Activated CD4-positive, alpha-beta T cell treated with anti-CD3 and anti-CD28 coated beads, Interleukin-2, Interleukin-6, amounts not matched to agents 100 ng/mL and 50 ng/mL, durations not matched to agents 16 hours and 8 hours (primary cell): ENCODE measurements around the gene RYR2.

ENCODE experiments used
- DNase-seq: peaks from one replicate; pipeline ENCODE4 v3.0.0-alpha.2; 2020

The RYR2 gene

DNA sequence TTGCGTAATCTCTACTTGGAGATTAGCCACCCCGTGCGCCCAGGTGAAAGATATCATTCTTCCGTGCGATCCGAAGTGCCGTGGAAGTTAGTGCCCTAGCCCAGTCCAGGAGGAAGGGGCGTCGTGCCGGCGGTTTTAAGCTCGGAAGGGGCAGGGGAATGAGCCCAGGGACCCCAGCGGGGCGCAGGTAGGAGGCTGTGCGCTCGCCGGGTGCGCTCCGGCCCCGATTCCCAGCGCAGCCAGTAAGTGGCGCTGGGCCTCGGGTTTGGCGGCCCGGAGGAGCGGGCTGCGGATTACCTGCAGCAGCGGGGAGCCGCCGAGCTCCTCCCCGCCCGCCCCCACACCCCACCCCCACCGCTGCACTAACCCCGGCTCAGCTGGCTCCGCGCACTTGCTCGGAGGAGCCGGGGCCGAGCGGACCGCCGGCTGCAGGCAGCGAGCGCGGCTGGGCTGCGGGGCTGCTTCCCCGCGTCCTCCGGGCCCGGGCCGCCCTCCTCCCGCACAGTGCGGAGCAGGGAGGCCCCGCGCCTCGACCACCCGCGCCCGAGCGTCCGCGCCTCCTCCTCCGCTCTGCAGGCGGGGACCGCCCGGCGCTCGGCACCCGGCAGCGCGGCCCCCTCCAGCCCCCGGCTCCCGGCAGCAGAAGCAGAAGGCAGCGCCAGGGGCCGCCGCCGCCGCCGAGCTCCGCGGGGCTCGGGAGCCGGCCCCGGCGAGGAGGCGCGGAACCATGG, at the start of gene RYR2:
TSS of gene RYR2 (plus strand) at position 390 of the 731 bp plus-strand sequence. CDS start at position 728, 338 bp downstream.
- peak; percentile 23 for DNase-seq

DNA sequence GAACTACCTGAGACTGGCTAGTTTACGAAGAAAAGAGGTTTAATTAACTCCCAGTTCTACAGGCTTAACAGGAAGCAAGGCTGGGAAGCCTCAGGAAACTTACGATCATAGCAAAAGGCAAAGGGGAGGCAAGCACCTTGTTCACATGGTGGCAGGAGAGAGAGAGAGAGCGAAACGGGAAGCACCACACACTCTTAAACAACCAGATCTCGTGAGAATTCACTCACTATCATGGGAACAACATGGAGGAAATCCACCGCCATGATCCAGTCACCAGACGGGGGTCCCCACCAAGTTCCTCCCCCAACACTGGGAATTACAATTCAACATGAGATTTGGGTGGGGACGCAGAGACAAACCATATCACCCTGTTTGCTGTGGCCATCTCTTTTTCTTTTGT, 49.5 kb upstream of the RYR2 start:
- DNase-seq, result no peak

DNA sequence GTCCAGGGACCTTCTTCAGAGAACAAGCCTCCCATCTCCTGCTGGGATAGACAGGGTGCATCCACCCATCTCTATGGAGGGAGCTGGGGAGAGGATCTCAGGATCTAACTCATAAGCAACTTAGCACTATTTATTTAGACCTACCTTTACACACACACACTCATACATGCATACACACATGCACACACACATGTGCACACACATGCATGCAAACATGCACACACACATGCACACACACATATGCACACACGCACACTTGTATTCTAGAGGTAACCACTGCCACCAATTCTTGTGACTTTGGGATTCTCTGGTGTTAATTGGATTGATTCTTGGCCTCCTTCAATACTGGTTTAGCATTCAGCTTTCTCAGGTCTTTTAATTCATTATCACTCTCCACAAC, 47.5 kb upstream of the RYR2 start:
- no peak for DNase-seq

DNA sequence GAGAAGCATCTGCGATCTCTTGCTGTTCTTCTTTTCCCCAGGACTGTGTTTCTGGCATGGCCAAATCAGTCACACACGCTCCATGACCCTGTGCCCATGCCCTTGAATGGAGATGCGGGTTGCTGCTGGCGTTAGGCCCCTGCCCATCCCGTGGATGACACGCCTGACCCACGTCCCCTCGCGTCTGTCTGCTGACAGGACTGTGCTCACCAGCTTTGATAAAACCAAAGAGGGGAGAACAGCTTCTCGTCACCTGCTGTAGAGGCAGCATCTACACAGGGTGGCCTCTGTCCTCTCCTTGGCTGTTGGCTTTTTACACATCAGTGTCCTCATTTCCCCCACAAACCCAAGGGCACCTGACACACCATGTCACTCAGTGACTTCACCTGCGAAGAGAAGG, 44.6 kb upstream of the RYR2 start:
- no peak for DNase-seq

DNA sequence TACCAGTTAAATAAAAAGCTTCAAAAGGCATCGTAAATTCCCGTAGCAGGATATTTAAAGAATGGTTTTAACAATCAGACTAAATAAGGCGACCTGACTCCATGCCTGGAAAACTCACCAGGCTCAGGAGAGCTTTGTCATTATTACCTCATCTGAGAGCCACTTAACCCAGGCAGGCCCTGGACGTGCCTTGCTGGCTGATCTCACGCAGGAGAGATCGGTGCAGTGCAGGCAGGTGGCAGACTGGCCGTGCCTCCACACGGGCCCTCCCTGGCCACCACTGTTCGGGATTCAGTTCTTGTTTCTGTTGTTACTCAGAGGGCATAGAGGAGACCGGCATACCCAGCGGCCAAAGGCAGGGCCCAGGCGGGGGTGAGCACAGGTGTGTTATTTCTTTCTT, 44.1 kb upstream of the RYR2 start:
- no peak for DNase-seq

DNA sequence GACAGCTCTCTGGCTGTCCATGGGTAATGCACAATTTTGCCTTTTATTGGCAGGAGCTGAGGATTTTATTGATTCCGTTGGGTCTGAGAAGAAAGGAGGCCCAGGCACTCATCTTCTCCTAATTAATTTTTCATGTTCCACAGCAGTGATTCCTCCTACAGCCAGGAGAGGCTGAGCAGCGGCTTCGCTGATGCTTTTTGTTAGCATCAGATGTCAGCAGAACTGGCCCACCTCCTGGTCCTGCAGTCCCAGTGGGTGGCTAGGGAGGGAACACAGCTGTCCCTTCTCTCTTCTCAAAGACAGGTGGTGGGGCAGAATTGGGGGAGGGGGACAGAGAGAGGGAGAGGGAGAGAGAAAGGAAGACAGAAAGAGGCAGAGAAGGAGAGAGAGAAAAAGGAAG, 43.4 kb upstream of the RYR2 start:
- DNase-seq, result no peak

DNA sequence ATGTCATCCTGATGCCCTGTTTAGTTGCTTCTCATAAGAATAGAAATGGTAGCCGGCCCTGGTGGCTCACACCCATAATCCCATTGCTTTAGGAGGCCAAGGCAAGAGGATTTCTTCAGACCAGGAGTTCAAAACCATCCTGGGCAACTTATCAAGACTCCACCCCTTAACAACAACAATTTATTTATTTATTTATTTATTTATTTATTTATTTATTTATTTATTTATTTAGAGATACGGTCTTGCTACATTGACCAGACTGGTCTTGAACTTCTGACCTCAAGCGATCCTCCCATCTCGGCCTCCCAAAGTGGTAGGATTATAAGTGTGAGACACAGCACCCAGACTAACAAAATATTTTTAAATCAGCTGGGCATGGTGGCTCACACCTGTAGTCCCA, 41.8 kb upstream of the RYR2 start:
- DNase-seq, result no peak

DNA sequence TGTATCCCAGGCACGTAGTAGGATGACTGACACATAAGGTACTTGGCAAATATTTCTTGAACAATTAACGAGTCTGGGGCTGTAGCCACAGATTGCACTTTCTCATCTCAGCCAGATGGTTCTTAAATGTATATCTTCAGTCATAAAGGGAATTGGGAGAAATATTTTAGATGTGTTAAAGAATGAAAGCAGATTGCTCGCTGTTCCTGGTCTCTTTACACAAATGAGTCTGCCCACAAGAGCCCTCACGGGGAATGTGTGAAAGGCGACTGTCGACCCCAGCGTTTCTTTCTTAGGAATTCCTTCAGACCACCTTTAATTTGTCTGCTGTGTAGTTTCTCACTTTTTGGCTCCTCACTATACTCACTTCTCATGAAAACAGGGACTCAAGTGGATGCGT, 38.5 kb upstream of the RYR2 start:
- DNase-seq, result no peak

DNA sequence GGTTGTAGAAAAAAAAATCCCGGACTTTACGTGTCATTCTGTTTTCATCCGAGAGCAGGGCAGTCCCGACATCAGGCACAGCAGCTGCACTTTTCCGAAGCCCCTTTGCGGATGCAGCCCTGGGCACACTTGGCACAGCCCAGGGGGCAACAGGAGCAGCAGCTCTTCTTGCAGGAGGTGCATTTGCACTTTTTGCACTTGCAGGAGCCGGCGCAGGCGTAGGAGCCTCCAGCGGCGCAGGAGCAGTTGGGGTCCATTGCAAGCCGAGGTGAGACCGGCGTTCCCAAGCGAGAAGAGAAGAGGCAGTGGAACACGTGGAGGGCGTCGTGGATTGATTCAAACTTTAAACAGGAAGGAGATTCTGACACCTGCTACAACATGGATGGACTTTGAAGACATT, 37.9 kb upstream of the RYR2 start, which contains the start of gene MT1HL1:
TSS of gene MT1HL1 (minus strand) at position 326 of the 400 bp plus-strand sequence. CDS start at position 257, 69 bp downstream.
- no peak for DNase-seq

DNA sequence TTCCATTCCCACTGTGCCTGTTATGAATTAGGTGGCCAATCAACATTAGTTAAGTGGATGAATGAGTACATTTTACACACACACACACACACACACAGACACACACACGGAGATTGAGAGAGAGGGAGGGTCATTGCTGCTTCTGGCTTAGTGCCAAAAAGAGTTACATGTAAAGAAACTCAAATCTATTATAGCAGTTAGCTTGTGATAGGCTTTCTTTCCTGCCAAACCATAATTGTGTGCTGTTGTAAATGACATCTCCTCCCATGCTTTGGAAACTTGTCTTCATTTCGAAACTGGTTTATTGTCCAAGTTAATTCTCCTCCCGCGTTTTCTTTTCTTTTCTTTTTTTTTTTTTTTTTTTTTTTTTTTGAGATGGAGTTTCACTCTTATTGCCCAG, 36.3 kb upstream of the RYR2 start:
- no peak for DNase-seq

DNA sequence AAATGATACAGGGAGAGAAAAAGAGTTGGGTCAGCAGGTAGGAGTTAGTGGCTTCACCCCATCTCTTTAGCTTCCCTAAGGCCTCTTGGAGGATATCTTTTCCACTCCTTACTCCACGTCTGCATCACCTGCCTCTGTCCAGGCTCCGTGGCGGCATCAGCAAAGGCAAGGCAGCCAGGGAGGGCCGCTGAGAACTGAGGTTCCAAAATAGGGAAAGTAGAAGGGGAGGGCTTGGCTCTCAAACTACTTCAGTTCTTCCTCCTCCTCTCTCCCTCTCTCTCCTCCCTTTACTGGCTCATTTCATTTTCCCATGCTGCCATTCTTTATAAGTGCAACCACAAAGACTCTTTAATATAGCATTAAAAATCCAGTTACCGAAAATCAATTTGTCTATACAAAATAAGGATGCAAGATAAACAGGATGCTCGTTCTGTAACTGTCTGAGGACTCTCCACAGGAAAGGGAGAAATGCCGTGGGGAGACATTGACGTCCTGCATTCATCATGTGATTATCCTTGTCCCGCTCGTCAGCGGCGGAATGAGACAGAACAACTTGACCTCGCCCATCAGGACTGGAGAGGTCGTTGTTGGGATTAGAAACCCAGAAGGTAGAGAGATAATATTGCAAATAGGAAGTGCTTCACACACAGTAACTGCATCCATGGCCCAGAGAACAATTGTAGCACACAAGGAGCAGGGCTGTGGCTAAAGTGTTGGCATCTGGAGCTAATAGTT, 34.7 kb upstream of the RYR2 start:
- DNase-seq, result no peak

DNA sequence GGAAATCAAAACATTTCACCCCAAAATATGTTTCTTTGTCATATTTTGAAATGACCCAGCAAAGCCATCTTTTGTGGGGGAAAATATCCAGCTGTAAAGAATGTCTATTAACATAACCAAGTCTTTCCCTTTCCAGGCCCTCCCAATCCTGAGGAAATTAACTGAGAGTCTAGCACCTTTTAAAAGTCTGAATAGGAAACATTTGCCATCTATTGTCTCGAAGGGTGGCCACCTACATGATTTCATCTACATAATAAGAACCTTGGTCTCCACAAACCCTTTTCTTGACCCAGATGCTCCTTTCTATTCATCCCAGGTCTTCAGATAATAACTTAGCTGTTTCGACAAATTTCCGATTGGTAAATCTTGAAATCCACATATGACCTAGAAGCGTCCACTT, 32.4 kb upstream of the RYR2 start:
- no peak for DNase-seq

DNA sequence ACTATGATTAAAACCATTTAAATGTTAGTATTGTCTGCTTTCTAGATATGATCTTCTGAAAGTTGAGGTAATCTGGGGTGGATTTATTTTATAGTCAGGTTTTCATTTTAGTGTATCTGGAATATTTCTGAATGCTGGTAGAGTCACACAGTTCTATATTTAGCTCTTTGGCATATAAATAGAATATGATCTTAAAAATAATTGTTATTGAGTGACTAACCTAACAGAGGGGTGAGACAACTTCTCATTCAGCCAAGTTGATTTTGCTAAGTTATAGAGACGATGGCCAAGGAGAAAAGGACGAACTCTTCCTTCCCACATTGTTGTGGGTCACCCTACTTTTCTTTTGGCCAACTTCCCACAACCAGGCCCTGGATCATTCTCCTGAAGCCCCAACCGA, 30.6 kb upstream of the RYR2 start:
- DNase-seq, result no peak

DNA sequence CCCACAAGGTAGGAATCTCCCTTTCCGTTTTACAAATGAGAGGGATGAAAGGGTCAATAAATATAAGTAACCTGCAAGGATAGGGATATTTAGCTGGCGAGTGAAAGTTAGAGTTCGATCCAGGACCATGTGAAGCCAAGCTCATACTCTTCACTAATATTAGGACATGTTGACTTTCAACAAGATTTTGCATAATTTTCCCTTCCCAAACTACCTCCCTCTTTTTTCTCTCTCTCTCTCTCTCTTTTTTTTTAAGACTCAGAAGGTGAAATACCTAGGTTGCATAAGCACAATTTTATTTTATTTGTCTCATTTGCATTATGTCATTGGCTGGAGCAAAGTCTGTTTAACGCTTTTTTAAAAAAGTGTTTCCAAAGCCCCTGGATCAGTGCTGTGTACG, 29.6 kb upstream of the RYR2 start:
- DNase-seq, result no peak

DNA sequence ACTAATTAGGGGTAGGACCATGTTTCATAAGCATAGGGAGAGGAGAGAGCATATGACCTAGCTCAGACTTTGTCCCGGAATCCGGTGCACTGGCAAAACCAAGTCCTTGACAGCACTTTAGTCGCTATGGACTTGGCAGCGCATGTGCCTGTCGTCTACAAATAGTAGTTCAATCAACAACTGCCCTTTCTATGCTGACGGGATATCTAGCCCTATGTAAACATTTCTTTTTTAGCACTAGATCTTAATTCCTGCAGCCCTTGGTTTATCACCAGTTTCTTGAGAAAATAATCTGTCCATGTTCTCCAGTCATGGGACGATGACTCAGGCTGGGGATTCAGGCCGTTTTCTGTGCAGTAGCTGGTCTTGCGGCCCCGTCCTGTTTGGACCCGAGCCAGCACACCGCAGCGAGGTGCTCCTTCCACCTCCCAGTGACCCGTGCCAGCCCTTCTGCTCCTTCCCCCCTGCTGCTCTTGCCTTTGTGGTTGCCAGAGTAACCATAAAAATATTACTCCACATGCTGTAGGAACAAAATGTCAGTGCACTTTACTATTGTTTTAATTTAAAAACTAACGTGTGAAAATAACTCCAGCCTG, 29.1 kb upstream of the RYR2 start:
- DNase-seq, result no peak

DNA sequence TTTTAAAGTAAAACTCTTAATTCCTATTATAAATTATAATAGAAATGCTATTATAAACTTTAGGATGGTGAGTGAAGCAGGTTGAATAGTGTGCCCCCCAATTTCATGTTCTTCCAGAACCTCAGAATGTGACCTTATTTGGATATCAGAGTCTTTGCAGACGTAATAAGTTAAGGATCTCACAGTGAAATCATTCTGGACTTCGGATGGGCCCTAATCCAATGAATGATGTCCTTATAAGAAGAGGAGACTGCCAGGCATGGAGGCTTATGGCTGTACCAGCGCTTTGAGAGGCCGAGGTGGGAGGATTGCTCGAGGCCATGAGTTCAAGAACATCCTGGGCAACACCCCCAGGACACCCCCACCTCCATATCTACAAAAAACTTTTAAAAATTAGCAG, 28.4 kb upstream of the RYR2 start:
- no peak for DNase-seq

DNA sequence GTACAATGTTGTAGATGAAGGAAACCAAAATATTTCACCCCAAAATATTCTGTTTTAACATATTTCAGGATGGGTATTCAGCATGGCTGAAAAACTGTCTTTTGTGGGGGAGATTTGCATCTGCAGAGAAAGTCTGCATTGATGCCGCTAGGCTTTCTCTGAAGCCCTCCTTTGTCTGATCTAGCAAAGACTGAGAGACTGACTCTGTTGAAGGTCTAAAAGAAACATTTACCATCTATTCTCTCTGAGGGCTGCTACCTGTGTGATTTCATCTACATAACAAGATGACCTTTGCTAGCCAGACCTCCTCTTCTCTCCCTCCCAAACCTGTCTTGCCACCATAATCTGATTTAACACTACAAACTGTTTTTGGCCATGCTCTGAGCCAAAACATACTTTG, 25.4 kb upstream of the RYR2 start:
- DNase-seq, result no peak

DNA sequence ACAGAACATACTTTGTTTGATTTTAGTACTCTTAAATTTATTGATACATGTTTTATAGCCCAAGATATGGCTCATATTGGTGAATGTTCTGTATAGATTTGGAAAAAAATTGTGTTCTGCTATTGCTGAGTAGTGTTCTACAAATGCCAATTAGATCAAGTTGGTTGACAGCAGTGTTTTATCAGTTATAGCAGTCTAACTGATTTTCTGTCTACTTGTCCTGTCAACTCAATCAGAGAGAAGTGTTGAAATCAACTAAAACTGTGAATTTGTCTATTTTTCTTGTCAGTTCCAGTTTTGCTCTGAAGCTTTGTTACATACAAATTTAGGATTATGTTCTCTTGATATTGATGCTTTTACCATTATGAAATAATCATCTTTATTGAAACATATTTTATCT, 23.1 kb upstream of the RYR2 start:
- DNase-seq, result no peak

DNA sequence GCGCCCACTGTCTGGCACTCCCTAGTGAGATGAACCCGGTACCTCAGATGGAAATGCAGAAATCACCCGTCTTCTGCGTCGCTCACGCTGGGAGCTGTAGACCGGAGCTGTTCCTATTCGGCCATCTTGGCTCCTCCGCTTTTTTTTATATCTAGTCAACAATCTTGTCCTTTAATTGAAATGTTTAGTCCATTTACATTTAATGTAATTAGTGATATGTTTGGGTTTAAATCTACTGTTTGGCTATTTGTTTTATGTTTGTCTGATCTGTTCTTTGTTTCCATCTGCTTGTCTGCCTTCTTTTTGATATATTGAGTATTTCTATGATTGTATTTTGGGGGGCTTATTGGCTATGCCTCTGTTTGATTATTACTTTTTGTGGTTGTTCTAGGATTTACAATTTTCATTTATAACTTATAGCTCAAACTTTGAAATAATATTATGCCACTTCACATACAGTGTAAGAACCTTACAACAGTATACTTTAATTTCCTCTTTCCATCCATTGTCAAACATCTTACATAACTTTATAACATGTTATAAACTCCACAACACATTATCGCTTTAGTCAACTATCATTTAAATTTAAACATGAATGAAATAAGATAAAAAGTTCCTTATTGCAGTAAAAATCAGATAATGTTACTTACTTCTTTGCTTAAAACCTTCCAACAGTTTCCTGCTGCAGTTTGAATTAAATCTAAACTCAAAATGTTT, 16.5 kb upstream of the RYR2 start:
- no peak for DNase-seq

DNA sequence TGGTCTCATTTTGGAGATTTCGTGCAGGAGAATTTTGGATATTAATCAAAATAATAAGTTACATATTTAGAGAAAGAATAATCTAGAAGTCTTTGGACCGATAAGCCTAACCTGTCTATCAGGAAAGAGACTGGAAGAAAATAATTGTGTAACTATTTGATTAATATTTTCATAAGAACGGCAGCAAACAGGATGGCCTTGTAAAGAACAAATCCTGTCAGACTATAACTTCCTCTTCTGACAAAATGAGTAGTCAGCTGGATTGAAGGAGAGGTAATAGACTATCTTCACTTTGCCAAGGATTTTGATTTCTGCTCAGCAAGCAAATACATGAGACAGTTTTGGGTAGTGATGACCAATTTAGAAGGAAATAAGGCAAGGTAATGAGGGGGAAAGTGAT, 12.7 kb upstream of the RYR2 start:
- no peak for DNase-seq

DNA sequence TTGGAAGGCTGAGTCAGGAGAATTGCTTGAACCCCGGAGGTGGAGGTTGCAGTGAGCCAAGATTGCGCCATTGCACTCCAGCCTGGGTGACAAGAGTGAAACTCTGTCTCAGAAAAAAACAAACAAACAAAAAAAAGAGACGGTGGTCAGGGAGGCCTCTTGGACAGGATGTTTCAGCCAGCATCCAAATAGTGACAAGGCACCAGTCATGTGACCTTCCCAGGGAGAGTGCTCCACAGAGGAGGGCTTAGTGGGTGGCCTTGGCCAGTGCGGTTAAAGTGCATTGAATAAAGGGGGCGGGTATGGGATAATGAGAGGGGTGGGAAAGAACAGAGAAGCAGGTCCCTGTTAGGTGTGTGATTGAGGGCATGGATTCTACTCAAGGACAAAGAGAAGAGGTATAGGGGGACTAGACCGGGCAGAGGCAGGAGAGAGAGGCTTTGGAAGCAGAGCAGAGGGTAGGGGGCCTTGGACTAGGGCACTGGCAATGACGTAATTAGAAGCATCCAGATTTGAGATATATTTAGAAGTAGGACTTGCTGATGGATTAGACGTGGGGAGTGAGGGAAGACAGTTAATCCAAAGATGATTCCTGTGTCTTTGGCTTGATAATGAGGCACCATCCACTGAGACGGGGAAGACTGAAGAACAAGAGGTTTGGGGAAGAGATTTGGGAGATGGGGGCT, 12.0 kb upstream of the RYR2 start:
- DNase-seq, result no peak

DNA sequence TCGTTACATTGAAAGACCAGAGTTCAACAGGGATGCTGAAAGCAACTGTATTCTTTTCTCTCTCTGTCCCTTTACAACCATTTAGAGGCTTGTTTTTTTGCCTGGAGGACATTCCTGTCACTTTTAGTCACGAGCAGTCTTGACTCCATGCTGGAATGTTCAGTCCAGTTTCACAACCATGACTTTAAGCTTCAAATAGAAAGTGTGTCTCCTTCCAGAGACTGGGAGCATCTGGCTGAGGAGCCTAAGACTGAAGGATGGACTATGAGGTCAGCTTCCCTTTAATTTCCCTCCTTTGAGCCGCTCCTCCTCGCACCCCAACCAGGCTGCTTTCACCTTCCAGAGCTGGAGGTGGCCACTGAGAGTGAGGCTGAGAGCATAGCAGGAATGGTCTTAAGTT, 10.5 kb upstream of the RYR2 start:
- no peak for DNase-seq

DNA sequence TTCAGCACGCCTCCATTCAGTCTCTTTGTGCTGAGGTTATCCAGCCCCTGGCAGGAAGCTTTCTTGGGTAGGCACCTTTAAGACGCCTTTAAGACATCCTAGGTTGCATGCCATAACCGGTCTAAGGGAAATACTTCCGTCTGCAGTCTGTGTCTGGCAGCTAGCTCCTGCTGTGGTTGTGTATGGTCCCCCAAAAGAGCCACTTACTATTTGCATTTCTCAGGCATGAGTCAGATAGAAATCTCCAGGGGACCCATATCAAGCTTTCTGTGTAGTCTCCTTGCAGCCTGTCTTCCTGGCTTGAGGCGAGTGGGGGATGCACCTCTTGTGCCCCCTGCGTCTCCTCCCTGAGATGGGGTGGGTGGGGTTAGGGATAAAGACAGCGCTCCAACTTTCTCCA, 10.0 kb upstream of the RYR2 start:
- no peak for DNase-seq
